Measurements from ENCODE around the gene LHX1.

- TF ChIP-seq CTCF (IDR thresholded peaks at IDR 0.05; ENCODE audit: low read depth, low read length, poor library complexity, severe bottlenecking) = no peak
- TF ChIP-seq EZH2phosphoT487 (IDR thresholded peaks at IDR 0.05; ENCODE audit: borderline replicate concordance, low read length) = no peak
Observed at GRCh38 chr17:36936455-36937000, 747 bp upstream of the LHX1 start.
